Fibroblast of lung (primary cell): ENCODE measurements around the gene TNFAIP8L3.

Experiments
- CTCF ChIP-seq, 2 donors: IDR thresholded peaks in 1 of 2; conservative IDR thresholded peaks in 1 of 2; 1 replicate in 1 of 2; 2 replicates in 1 of 2; pipeline ENCODE4 v1.5.1; 2011 to 2012; ENCODE audit warnings: low read length in 2 of 2, control low read depth in 1 of 2, inconsistent platforms in 1 of 2, low read depth in 1 of 2, mild to moderate bottlenecking in 1 of 2
- EZH2 ChIP-seq: IDR thresholded peaks from 2 replicates; pipeline ENCODE4 v1.5.1; 2012; ENCODE audit warnings: low read length, control low read depth, mild to moderate bottlenecking; ENCODE audit errors: missing control alignments

GRCh38 chr15:51119120-51119519 lies 24.4 kb upstream of the TNFAIP8L3 start:
- TF ChIP-seq CTCF (conservative IDR thresholded peaks at IDR 0.05 in 1 of 2, IDR thresholded peaks at IDR 0.05 in 1 of 2; ENCODE audit: low read depth in 1 of 2, low read length in 2 of 2): no peak
- no peak for TF ChIP-seq EZH2
